GM21360 (cell line): ENCODE results near the gene CHST11.

Experiments used
- ATAC-seq: cut with Tn5 transposase; IDR thresholded peaks from one replicate; pipeline ENCODE4 v1.9.1; 2021; ENCODE audit warnings: mild to moderate bottlenecking, moderate library complexity; ENCODE audit not compliant: unreplicated experiment

The CHST11 gene

DNA sequence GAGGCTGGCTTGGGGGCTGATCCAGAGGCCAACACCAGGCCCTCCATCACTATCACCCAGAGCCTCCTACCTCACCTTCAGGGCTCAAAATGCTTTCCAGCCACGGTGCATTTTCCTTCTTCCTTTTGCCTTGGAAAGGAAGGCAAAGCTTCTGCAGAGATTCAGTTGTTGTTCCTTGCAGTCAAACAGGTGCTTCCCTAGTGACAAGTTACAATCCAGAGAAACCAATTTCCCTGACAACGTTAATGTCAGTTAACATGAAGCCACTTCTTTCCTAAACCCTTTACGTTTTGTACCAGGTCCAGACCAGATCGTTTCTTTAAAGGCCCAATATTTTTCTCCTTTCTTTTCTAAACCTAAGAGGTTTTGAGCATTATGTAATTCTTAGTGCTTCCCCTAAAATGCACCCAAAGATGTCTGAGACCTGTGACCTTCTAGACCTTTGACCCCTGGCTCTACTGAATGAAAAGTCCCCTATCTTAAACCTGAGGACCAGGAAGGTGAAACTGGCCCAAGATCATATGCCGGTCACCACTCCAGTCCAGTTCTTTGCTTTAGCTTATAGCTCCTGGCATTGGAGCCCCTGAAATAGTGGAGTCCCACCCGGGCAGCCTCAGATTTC lies 289.8 kb downstream of the CHST11 start:
- no peak for ATAC-seq

DNA sequence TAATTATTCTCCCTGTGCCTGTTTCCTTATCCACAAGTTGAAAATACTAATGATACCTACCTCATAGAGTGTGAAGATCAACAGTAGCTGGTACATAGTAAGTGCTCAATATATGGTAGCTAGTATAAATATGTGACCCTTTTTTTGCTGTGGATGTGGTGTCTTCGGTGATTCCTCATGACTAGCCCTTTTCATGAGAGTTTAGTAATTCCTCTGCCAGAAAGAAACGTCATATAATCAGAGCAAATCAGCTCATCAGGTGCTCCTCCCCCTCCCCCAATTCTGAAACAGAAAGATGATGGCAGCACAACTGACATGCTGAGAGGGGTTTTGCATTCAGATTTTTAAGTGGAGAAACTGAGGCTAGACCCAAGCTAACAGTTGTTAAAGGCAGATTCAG lies 290.6 kb downstream of the CHST11 start:
- ATAC-seq, result no peak

DNA sequence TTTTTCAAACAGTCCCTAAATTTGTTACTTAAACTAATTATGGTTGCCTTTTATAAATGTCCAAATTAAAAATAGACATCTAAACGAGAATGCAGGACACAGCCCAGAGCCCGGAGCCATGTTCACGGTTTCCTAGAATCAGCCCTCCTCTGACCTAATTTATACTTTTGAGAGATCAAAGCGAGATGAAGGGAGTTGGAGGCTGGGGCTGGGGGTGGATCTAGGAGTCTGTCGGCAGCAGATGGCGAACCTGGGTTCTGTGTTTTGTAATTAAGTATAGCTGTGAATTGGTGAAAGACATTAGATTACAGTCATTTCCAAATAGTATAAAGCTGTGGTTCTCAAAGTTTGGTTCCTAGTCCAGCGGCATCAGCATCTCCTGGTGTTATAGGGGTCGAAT lies 291.2 kb downstream of the CHST11 start:
- no peak for ATAC-seq

DNA sequence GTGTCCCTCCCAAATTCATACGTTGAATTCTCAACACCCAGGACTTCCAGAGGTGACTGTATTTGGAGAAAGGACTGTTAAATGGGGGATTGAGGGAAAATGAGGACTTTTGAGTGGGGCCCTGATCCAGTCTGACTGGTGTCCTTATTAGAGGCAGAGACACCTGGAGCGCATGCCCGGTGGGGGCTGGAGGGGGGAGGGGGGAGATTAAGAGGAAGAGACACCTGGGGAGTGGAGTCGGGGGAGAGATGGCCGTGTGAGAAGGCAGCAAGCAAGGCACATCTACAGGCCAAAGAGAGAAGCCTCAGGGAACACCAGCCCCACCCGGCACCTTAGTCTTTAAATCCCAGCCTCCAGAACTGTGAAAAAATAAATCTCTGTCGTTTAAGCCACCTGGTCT lies 291.6 kb downstream of the CHST11 start:
- no peak for ATAC-seq

DNA sequence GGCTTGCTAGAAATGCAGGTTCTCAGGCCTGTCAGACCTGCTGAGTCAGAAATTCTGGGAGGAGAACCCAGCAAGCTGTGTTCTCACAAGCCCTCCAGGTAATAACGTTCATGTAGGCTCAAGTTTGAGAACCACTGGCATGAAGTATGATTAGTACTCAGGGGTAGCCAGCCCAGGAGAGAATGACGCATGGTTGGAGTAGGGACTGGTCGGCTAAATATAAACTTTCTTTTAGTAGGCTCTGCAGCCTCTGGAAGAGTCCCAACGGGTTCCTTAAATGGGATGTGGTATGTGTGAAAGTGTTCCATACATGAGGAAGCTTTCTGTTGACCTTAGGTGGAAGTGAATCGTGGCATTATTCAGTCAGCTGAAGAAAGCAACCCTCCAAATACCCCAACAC lies 292.0 kb downstream of the CHST11 start:
- ATAC-seq, result no peak

DNA sequence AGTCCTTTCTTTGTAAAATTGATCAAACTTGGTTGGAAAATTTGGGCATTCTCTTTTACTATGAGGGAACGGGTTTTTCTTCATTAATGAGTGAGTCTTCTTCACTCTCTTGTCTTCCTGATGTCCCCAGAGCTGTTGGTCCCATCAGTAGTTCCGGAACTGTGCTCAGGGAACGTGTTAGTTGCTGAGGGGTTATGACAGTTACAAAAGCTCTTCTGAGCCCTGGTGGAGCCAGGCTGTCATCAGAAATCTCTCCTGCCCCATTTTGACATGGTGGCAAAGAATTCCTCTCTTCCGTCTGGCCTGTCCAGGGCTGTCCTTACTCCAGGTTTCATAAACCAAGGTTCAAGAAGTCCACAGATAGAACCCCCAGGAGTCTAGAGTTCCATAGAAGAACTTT lies 292.8 kb downstream of the CHST11 start:
- no peak for ATAC-seq

DNA sequence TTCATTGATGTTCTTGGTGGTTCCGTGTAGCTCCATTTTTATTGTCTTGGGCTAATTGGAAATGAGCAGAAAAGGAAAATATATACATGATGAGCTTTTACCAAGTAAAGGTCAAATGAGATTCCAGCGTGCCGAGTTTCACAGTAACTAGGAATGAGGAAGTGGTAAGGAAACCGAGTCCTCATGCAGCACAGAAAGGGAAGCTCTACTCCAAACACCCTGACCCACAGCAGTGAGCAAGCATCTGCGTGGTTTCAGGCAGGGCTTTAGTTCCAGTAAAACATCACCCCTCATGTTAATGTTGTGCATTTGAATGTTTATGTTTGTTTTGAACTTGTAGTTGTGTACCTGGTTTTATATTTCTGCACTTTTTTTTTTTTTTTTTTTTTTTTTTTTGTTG lies 293.3 kb downstream of the CHST11 start:
- no peak for ATAC-seq

DNA sequence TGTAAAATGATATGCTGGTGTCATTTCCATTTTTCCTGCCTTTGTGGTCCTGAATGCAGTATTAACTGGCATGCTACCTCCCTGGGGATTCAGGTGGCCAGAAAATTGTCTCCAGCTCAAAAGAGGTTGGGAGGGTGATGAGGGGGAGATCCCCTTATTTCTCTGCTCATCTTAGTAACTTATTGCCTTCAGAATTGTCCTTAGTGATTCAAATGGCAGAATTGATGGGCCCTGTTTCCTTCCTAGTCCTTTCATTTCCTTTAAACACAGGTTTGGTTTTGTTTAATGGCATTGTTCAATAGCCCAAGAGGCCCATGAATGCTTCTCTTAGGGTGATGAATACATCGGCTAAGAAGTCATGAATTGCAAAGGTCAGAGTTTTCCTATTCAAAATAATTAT lies 294.4 kb downstream of the CHST11 start:
- no peak for ATAC-seq

DNA sequence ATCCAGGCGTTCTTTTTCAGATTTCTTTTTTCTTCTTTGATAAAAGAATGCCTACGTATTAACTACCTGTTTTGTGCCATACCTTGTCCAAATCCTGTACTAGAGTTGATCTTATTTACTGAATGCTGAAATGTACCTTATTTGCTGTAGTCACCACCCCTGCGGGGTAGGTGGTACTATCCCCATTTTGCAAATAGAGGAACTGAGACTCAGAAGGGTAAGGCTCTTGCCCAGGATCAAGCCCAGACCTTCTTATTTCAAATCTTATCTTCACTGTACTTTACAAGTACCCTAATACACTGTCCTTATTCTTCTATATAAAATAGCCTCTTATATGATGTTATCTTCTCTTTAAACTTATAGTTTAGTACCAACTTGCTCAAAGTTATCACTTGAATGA lies 294.8 kb downstream of the CHST11 start:
- ATAC-seq, result no peak

DNA sequence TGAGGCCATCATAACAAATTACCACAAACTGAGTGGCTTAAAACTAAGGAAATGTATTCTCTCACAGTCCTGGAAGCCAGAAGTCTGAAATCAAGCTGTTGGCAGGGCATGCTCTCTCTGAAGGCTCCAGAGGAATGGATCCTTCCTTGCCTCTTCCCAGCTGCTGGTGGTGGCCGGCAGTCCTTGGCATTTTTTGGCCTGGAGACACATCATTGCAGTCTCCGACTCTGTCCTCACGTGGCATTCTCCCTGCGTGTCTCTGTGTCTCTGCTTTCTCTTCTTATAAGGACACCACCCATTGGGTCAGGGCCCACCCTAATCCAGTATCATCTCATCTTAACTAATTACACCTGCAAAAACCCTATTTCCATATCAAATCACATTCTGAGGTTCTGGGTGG lies 295.3 kb downstream of the CHST11 start:
- no peak for ATAC-seq

DNA sequence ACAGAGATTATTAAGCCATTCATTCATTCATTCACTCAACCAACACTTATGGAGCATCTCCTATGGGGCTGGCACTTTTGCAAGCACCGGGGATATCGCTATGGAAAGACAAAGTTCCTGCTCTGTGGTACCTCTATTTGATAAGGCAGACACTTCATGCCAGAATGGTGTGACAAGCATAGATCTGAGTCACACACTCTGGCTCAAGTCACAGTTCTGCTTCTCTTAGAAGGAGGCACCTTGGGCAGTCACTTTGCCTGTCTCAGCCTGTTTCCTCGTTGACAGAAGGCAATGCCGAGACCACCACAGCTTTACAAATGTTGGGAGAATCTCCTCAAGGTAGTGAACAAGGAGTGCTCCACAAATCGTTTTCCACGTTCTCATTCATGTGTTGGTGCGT lies 296.1 kb downstream of the CHST11 start:
- ATAC-seq, result no peak

DNA sequence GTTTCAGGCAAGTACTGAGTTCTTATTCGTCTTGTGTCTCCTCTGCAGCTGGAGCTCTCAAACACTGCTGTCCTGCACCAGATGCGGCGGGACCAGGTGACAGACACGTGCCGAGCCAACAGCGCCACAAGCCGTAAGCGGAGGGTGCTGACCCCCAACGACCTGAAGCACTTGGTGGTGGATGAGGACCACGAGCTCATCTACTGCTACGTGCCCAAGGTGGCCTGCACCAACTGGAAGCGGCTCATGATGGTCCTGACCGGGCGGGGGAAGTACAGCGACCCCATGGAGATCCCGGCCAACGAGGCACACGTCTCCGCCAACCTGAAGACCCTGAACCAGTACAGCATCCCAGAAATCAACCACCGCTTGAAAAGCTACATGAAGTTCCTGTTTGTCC lies 300.2 kb downstream of the CHST11 start:
- no peak for ATAC-seq

DNA sequence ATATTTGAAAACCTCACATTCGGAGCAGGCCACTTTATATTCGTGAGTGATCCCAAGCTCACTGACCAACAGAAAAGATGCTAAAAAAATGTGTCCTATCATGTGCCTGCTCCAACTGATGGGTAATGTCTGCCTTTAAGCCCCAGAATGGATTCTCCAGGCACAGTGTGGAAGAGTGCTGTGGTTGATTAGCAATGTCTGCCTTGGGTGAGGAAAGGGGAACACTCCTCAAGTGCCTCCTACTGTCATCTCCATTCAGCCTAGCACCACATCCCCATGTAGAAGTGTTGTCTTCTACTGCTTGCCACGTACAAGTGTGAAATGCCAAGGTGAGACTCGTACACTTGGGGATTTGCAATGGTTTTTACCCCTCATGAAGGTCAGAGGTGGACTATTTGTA lies 302.0 kb downstream of the CHST11 start:
- no peak for ATAC-seq

DNA sequence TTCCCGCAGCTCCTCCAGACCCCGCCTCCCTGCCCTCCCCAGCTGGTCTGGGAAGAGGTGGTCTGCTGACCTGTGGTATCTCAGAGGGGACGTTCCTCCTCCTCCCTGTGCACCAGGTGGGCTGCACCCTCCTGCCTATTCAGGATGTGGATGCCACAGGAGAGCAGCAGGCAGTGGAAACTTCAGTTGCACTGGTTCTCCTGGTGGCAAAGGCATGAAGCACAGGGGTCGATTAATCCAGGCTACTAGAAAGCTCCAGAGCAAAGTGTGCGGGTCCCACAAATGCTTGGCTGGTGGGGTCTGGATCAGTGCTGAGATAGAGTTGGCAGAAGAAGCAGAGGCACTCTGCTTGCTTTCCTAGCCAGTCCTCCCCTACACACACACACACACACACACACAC lies 304.3 kb downstream of the CHST11 start:
- no peak for ATAC-seq

DNA sequence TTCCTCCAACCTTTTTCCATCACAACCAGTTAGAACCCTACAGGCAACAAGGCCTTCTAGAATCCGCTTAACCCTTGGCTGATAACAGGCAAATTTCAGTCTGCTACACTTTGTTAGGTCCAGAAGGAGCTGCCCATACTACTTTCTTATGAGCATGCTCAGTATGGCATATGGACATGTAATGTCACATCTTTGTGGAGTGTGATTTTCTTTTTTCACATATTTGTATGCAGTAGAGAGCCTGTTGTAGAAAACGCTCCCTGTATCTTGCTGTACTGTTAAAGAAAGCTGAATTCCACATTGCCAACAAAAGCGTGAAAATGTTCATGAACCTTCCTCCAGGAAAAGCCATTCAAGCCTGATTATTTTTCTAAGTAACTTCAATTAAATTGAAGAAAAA lies 304.9 kb downstream of the CHST11 start:
- no peak for ATAC-seq

DNA sequence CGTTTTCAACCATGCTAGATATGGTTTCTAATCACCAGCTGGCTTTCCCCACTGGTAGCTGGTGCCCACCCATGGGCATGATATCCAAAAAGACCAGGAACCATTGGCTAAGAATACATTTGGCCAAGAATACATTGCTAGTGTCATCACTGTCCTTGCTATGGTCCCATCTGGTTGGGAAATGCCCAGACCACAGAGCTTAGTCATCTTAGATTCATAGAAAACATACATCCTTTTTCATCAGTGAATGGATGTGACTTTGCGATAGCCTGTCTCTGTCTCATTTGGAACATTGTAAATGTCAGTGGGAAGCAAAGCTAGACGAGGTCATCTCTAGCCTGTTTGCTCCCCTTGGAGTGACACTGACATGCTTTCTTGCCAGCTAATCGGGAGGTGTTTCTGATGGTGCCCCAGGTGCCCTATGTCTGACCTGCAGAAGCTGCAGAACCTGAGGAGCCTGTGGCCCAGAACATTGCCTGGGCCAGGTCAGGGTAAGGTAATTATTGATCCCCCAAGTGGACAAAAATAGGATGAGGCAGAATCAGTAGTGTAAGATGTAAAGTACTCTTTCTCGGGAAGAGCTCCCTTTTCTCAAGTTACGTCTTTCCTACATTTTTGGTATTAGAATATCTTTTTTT lies 306.5 kb downstream of the CHST11 start:
- ATAC-seq, result no peak

DNA sequence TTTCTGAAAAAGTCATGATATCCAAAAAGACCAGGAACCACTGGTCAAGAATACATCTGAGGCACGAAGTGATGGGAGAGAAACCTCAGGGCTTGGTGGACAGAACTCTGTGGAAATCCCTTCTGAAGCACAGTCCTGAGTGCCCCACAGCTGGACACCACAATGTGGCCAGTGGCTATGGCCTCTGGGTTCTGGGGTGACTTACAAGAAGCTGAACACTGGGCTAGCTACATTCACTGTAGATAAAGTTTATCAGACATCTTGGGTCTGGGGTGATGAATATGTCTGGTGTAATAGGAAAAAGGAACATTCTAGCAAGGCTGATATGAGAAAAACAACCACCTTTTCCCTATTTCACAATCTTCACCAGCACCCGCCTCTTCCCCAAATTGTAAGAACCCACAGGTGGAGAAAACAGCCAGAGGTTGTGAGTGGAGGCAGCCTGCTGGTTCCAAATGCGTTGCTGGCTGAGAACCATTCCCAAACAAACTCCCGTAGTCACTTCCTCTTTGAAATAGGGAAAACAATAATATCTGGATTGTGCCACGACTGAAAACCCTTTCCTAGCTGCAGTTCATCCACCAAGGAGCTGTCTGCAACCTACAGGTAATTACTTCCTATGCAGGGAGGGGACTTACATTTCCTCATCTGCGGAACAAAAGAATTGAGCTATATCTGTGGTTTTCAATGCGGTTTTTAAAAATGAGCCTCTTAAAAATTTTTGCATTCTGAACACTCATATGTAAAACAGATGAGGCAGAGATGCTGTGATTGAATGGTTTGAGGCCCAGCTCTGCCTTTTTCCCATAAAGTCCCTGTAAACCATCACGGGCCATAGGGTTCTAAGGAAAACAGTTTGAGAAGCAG lies 307.7 kb downstream of the CHST11 start:
- no peak for ATAC-seq

DNA sequence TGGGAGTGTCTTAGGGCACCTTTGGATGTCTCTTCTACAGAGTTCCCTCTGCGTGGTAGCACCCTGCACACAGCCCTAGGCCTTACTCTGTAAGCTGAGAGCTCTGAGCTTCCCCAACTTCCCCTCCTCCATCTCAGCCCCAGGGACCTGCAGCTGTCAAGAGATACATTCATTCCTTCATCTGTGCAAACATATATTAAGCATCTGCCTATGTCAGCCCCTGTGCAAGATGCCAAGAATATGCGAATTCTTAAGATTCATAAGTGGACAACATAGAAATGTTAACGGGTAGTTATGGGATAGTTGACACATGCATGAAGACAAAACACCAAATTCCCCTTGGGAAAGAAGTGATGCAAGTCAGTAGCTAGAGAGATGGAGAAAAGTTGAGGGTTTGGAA lies 310.5 kb downstream of the CHST11 start:
- no peak for ATAC-seq

DNA sequence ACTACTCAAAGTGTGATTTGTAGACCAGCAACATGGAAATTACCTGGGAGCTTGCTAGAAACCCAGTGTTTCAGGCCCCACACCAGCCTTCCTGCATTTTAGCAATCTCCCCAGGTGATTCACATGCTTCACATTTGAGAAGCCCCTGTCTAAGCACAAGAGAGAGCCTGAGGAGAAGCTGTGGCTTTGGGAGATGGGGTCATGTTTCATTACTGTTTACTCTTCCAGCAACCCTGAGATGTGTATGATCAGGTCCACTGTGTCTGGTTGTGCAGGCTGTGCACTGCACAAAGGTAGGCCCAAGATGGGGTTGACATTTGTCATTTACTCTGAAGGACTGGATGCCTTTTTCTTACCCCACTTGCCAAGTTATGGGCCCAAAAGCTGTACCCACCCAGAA lies 311.3 kb downstream of the CHST11 start:
- no peak for ATAC-seq

DNA sequence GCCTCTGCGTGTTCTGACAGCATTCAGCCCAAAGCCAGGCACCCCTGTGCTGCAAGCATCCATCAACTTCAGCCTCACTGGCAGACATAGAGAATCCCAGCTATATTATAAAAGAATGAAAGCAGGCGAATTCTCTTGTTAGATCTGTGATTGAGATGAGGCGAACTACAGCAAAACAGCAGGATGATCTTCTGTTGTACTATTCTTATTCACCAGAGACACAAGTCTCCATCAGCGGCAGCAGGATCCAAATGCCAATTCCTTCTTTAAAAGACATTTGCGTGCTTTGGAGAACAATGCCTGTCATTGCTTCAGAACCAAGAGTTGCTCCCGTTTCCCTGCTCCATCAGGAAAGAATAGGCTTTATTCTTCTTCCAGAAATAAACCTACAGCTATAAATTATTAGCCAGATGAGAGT lies 312.4 kb downstream of the CHST11 start:
- no peak for ATAC-seq

DNA sequence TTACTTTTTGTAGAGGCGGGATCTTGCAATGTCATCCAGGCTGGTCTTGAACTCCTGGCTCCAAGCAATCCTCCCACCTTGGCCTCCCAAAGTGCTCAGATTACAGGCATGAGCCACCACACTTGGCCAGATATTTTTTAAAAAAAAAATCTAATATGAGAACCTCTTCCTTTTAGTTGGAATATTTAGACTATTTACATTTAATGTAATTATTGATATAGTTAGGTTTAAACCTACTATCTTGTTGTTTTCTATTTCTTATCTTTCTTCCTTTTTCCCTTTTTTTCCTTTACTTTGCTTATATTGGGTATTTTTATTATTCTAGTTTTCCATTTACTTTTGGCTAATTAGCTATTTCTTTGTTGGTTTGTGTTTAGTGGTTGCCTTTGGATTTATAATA lies 315.6 kb downstream of the CHST11 start:
- no peak for ATAC-seq

DNA sequence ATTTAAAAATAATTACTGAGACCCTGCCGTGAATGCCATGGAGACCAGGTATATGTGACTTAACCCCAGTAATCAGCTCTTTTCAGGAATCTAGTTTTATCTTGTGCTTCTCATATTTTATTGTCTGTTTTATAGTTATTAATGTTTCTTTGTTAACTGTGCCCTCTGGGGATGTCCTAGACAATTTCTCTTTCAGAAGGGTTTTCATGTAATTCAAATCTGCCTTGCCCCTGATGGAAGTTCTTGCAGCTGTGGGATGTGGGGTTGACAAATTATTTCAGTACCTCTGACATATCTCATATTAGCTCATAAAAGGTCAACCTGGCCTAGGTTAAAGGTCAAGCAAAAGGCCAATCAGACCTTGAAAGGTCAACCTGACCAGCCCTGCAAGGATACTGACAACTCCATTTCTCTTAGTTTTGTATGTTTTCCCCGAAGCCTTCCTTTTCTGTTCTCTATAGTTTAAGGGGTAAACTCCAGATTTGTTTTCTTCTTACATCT lies 319.0 kb downstream of the CHST11 start:
- no peak for ATAC-seq
